Osteocyte (in vitro differentiated cells): ENCODE data around the gene ROBO3. TPM values are rescaled to one million over a fixed set of nuclear protein-coding genes. Genes with fewer than 3 reads are reported as not detected.

ENCODE experiments used
- DNase-seq: peaks from one replicate; pipeline ENCODE4 v3.0.0; 2021; ENCODE audit warnings: mixed read lengths; ENCODE audit not compliant: unreplicated experiment; ENCODE audit errors: extremely low spot score
- H3K27ac Mint-ChIP-seq: one replicate; pipeline ENCODE4 v1.8.0; 2021; ENCODE audit warnings: mild to moderate bottlenecking, mixed read lengths; ENCODE audit not compliant: unreplicated experiment
- H3K27me3 Mint-ChIP-seq: one replicate; pipeline ENCODE4 v1.8.0; 2021; ENCODE audit warnings: mixed read lengths; ENCODE audit not compliant: unreplicated experiment
- H3K36me3 Mint-ChIP-seq: one replicate; pipeline ENCODE4 v1.8.0; 2021; ENCODE audit warnings: mixed read lengths; ENCODE audit not compliant: unreplicated experiment
- H3K4me1 Mint-ChIP-seq: one replicate; pipeline ENCODE4 v1.8.0; 2021; ENCODE audit warnings: mixed read lengths; ENCODE audit not compliant: unreplicated experiment
- H3K4me3 Mint-ChIP-seq: one replicate; pipeline ENCODE4 v1.8.0; 2021; ENCODE audit warnings: mild to moderate bottlenecking, moderate library complexity, mixed read lengths; ENCODE audit not compliant: unreplicated experiment
- H3K9me3 Mint-ChIP-seq: one replicate; pipeline ENCODE4 v1.8.0; 2021; ENCODE audit warnings: mixed read lengths; ENCODE audit not compliant: unreplicated experiment
- CTCF ChIP-seq: fragments of 200-600 bp; sonication (generic); IDR thresholded peaks from 2 replicates; pipeline ENCODE4 v1.5.0; 2021; ENCODE audit warnings: antibody characterized with exemption, mild to moderate bottlenecking, moderate library complexity
- total RNA-seq: library from RNA; stranded (reverse); gene quantifications from 2 replicates; pipeline ENCODE4 v1.2.1, GENCODE V29; 2021

ROBO3 gene
- total RNA-seq, 1 donor from 2014 or later = 14.5 TPM

GRCh38 chr11:124884340-124884739 is 19.1 kb downstream of the ROBO3 start:
- H3K4me3 Mint-ChIP-seq = no peak overlapping the region
- no peaks in the 10 kb centered on the region for H3K9me3 Mint-ChIP-seq
- H3K27me3 Mint-ChIP-seq = peaks cover 9% of the 10 kb centered on the region
- H3K4me1 Mint-ChIP-seq = peaks cover 9% of the 10 kb centered on the region
- no peaks in the 10 kb centered on the region for H3K36me3 Mint-ChIP-seq
- no peak for DNase-seq
- TF ChIP-seq CTCF = no peak
- no peak overlapping the region for H3K27ac Mint-ChIP-seq

GRCh38 chr11:124884869-124885479 is 19.7 kb downstream of the ROBO3 start:
- H3K4me1 Mint-ChIP-seq = peaks cover 9% of the 10 kb centered on the region
- no peak for TF ChIP-seq CTCF
- no peak for DNase-seq
- peaks cover 9% of the 10 kb centered on the region for H3K27me3 Mint-ChIP-seq
- H3K9me3 Mint-ChIP-seq = no peaks in the 10 kb centered on the region
- H3K4me3 Mint-ChIP-seq = no peak overlapping the region
- no peak overlapping the region for H3K27ac Mint-ChIP-seq
- no peaks in the 10 kb centered on the region for H3K36me3 Mint-ChIP-seq

- no peak for TF ChIP-seq CTCF
- no peak for DNase-seq
- peaks cover 9% of the 10 kb centered on the region for H3K27me3 Mint-ChIP-seq
- H3K36me3 Mint-ChIP-seq = no peaks in the 10 kb centered on the region
- no peak overlapping the region for H3K4me3 Mint-ChIP-seq
- no peaks in the 10 kb centered on the region for H3K9me3 Mint-ChIP-seq
- H3K4me1 Mint-ChIP-seq = peaks cover 9% of the 10 kb centered on the region
- no peak overlapping the region for H3K27ac Mint-ChIP-seq
Observed at GRCh38 chr11:124886476-124886875, 21.2 kb downstream of the ROBO3 start.

- Mint-ChIP-seq H3K27me3 (peaks cover 9% of the 10 kb centered on the region), H3K9me3 (no peaks in the 10 kb centered on the region), H3K27ac (no peak overlapping the region), H3K4me3 (no peak overlapping the region), H3K36me3 (no peaks in the 10 kb centered on the region), H3K4me1 (peaks cover 8% of the 10 kb centered on the region)
- no peak for DNase-seq
- no peak for TF ChIP-seq CTCF
Observed at GRCh38 chr11:124886978-124887666, 21.9 kb downstream of the ROBO3 start.

- DNase-seq = no peak
- Mint-ChIP-seq H3K4me3 (no peak overlapping the region), H3K4me1 (peaks cover 3% of the 10 kb centered on the region), H3K27ac (no peak overlapping the region), H3K9me3 (no peaks in the 10 kb centered on the region), H3K27me3 (peaks cover 9% of the 10 kb centered on the region), H3K36me3 (no peaks in the 10 kb centered on the region)
- TF ChIP-seq CTCF = no peak
Observed at GRCh38 chr11:124887667-124888013, 22.4 kb downstream of the ROBO3 start.
